NOMO-1 treated with DMSO at 0.1 percent for 48 hours (cell line): Measurements from ENCODE around the gene IGF2R.
"Not testable (repeated sequence)": the region's sequence is repeated elsewhere in the genome, so short reads cannot be mapped to it uniquely, and the experiment has no call there.

Experiments used
- DNase-seq: peaks from one replicate; lab custom pipeline; 2025; ENCODE audit not compliant: unreplicated experiment; lab: John Stamatoyannopoulos, UW

The IGF2R gene

DNA sequence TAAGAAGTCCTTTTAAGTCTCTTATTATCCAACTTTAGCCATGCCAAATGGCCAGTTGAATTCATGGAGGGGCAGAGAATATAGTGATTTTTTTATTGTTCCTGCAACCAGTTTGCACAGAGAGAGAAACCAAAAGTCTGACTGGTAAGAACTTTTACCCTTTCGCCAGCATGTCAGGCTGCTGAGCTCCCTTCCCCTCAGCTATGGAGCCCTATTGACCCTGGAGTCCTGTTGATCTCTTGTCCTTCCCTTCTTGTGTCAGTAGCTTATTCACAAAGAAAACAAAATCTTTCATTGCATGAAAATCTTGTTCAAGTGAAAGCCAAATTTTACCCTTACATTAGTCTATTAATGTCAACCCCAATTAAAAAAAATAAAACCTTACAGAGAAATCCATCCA, 151.2 kb downstream of the IGF2R start:
- DNase-seq = no peak

GRCh38 chr6:160121558-160121957, 152.7 kb downstream of the IGF2R start, which contains the start of gene SLC22A1:
TSS of gene SLC22A1 (plus strand) at chr6:160121815. CDS start at chr6:160121936, 121 bp downstream.
- no peak for DNase-seq

- DNase-seq = no peak
Observed at GRCh38 chr6:160121981-160122380, 153.1 kb downstream of the IGF2R start.

DNA sequence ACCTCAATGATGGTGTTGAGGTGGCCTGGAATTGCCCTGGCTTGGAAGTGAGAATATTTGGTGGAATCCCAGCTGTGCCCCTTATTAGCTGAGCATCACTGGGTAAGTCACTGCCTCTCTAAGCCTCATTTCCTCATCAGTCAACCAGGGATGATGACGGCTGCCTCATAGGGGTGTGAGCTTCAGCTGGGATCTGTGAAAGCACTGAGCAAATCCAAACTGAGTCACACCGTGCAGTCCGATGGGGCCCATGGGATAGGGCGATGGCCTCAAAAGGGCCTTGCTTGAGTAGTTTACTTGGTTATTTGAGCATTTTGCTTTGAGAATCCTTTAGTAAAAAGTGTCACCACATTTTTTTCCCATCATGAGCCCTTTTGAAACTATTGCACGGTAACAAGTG, 153.9 kb downstream of the IGF2R start:
- no peak for DNase-seq

- no peak for DNase-seq
Observed at GRCh38 chr6:160124007-160124406, 155.1 kb downstream of the IGF2R start.

DNA sequence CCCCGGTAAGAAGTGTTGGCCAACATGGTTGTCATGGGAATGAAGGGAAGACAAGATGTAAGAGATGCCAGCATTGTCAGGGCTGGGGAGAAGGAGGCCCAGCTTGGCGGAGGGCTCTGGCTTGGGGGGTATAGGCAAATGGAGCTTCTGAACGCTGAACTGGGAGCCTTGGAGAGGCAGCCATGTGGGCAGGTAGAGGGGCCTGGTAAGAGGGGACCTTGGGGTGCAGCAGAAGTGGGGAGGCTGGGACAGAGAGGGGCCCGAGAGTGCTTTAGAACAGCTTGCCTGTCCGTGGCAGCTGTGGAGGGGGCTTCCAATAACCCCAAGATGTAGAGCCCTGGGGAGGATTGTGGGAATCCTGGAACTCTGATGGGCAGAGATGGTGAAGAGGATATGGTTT, 155.7 kb downstream of the IGF2R start:
- DNase-seq = no peak

GRCh38 chr6:160125105-160125504, 156.2 kb downstream of the IGF2R start:
- DNase-seq = not testable (repeated sequence)

GRCh38 chr6:160127270-160128124, 158.6 kb downstream of the IGF2R start:
- no peak for DNase-seq

DNA sequence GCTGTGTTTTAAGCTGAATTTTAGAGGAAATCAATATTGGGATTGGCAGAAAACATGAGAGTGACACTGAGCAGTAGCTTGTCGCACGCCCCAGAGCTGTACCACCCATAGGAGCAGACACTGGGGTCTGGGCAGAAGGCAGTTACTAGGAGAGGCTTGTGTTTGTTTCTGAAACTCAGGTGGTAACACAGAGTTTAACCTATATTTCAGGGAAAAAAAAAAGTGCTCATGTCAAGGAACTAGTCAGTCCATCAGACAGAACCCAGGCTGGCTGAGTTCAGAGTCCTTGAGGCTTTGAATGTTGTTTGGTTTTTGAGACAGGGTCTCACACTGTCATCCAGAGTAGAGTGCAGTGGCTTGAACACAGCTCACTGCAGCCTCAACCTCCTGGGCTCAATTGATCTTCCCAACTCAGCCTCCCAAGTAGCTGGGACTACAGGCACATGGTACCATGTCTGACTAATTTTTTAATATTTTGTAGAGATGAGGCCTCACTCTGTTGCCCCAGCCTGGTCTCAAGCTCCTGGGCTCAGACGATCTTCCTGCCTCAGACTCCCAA, 159.3 kb downstream of the IGF2R start:
- DNase-seq = no peak

GRCh38 chr6:160128879-160129516, 160.1 kb downstream of the IGF2R start:
- no peak for DNase-seq

- no peak for DNase-seq
Observed at GRCh38 chr6:160129881-160130615, 161.2 kb downstream of the IGF2R start.

DNA sequence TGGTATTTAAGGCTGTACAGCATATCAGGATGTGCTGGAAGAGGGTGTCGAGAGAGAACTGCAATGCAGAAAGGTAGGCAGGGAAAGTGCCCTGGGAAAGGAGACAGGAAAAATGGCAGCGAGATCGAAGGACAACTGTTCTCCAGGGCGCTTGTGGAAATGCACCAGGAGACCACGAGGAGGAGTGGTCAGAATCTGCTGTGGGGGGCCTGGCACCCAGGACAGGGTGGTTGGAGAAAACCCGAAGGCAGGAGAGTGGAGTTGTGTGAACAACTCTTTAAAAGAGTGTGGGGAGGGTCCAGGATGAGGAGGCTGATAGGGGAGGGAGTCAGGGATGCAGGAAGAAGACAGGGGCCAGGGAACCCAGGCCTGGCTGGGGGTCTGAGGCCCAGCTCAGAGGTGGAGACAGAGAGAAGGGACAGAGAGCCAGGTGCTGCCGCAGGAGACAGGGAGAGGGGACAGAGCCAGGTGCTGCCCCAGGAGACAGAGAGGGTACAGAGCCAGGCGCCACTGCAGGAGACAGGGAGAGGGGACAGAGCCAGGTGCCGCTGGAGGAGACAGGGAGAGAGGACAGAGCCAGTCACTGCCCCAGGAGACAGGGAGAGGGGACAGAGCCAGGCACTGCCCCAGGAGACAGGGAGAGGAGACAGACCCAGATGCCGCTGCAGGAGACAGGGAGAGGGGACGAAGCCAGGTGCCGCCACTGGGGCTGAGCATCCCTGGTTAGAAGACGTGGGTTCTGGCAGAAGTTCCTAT, 162.0 kb downstream of the IGF2R start:
- DNase-seq = no peak

GRCh38 chr6:160131636-160132296, 162.9 kb downstream of the IGF2R start:
- DNase-seq = no peak

DNA sequence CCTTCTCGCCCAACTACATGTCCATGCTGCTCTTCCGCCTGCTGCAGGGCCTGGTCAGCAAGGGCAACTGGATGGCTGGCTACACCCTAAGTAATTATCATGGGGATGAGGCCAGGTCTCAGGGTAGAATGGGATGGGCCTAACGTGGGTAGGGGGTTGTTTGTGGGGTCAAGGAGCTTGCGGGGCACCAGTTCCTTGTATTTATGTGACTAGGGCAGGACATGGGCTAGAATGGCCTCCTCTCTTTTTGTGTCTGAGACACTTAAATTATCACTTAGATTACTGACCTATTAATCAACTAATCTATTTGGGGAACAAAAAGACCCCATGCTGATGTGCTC, 163.4 kb downstream of the IGF2R start:
- DNase-seq = no peak

- no peak for DNase-seq
Observed at GRCh38 chr6:160132776-160133338, 164.0 kb downstream of the IGF2R start.

- no peak for DNase-seq
Observed at GRCh38 chr6:160133441-160134336, 164.8 kb downstream of the IGF2R start.

DNA sequence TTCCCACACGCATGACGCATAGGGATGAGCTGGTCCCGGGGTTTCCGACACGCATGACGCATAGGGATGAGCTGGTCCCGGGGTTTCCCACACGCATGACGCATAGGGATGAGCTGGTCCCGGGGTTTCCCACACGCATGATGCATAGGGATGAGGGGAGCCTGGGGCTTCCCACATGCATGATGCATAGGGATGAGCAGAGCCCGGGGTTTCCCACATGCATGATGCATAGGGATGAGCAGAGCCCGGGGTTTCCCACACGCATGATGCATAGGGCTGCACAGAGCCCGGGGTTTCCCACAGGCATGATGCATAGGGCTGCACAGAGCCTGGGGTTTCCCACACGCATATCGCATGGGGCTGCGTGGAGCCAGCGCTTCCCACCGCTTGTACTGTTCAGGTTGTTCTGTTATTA, 165.5 kb downstream of the IGF2R start:
- DNase-seq = not testable (repeated sequence)

DNA sequence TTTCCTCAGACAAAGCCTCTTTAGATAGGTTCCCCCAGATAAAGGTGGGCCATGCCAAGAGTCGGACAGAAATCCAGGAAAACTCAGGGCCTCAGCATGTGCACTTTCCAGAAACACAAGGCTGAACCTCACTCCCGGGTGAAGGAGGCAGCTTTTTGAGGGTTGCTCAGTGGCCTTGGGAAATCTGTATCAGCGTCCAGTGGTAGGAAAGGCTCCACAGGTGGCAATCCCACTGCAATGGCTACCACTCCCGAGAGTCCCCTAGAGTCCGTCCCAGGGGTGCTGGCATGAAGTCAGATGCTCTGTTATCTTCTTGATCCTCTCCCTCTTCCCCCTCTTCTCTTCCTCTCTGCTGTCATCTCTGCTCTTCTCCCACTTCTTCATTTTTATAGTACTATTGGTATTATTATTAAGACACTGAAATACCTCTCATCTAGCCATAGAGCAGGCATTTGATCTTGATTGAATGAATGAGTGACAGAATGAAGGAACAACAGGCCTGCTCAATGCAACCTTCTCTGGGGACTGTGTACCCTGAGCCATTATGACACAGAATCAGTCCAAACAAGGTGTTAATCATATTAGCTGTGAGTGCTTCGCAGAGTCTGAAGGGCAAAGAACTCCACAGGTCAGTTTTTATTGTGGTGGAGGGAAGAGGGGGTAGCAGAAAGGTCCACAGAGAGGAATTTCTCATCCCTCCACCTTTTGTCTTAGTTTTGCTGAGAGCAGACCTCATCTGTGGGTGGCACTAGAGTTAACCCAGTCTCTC, 166.1 kb downstream of the IGF2R start:
- no peak for DNase-seq
